GM23338 (cell line): ENCODE data around the gene TPGS1. TPM values are rescaled to one million over a fixed set of nuclear protein-coding genes. Genes with fewer than 3 reads are reported as not detected.

Experiments
- ATAC-seq: fragments of 200-7000 bp; cut with Tn5 transposase; 3 replicates; pipeline ENCODE4 v1.9.1; 2020
- DNase-seq: peaks from one replicate; pipeline ENCODE4 v3.0.0-alpha.2; 2015; ENCODE audit warnings: low spot score
- H2AFZ ChIP-seq: fragments of 200-600 bp; sonication (generic); 2 replicates; pipeline ENCODE4 v1.8.0; 2016; ENCODE audit warnings: antibody characterized with exemption, mild to moderate bottlenecking, moderate library complexity
- H3F3A ChIP-seq: fragments of 200-600 bp; sonication (generic); replicated peaks from 2 replicates; pipeline ENCODE4 v1.8.0; 2017; ENCODE audit warnings: antibody characterized with exemption, mixed run types, low read depth
- H3K27ac ChIP-seq: fragments of 200-600 bp; sonication (generic); 2 replicates; pipeline ENCODE4 v1.6.1; 2016; ENCODE audit warnings: low read depth
- H3K27me3 ChIP-seq: fragments of 200-600 bp; sonication (generic); 2 replicates; pipeline ENCODE4 v1.8.0; 2016; ENCODE audit warnings: mild to moderate bottlenecking, mixed run types, moderate library complexity; ENCODE audit not compliant: insufficient read depth
- H3K36me3 ChIP-seq: fragments of 200-600 bp; sonication (generic); 2 replicates; pipeline ENCODE4 v1.8.0; 2016; ENCODE audit warnings: mild to moderate bottlenecking; ENCODE audit not compliant: insufficient read depth
- H3K4me1 ChIP-seq: fragments of 200-600 bp; sonication (generic); 2 replicates; pipeline ENCODE4 v1.8.0; 2016; ENCODE audit warnings: mild to moderate bottlenecking, moderate library complexity; ENCODE audit not compliant: insufficient read depth
- H3K4me2 ChIP-seq: fragments of 200-600 bp; sonication (generic); 2 replicates; pipeline ENCODE4 v1.7.1; 2017; ENCODE audit warnings: mixed run types
- H3K4me3 ChIP-seq: fragments of 200-600 bp; sonication (generic); 2 replicates; pipeline ENCODE4 v1.6.1; 2016; ENCODE audit warnings: mixed run types
- H3K79me2 ChIP-seq: fragments of 200-600 bp; sonication (generic); replicated peaks from 2 replicates; pipeline ENCODE4 v1.8.0; 2017; ENCODE audit warnings: mild to moderate bottlenecking; ENCODE audit not compliant: insufficient read depth
- H3K9me2 ChIP-seq: fragments of 200-600 bp; sonication (generic); 2 replicates; pipeline ENCODE4 v1.8.0; 2017; ENCODE audit not compliant: insufficient read depth
- H4K20me1 ChIP-seq: fragments of 200-600 bp; sonication (generic); replicated peaks from 2 replicates; pipeline ENCODE4 v1.8.0; 2017; ENCODE audit warnings: mild to moderate bottlenecking; ENCODE audit not compliant: insufficient read depth
- H3K27ac Mint-ChIP-seq: 2 replicates; pipeline ENCODE4 v1.8.0; 2020; ENCODE audit warnings: inconsistent platforms, mild to moderate bottlenecking, moderate library complexity, mixed read lengths
- H3K27me3 Mint-ChIP-seq: 3 replicates; pipeline ENCODE4 v1.8.0; 2022; ENCODE audit warnings: low read depth, mild to moderate bottlenecking, moderate library complexity, mixed read lengths, inconsistent platforms; ENCODE audit not compliant: insufficient read depth, poor library complexity
- H3K36me3 Mint-ChIP-seq: 3 replicates; pipeline ENCODE4 v1.8.0; 2021; ENCODE audit warnings: low read depth, mild to moderate bottlenecking, inconsistent platforms, moderate library complexity, mixed read lengths
- H3K4me1 Mint-ChIP-seq: 3 replicates; pipeline ENCODE4 v1.8.0; 2020; ENCODE audit warnings: mild to moderate bottlenecking, inconsistent platforms, mixed read lengths
- H3K4me3 Mint-ChIP-seq: 3 replicates; pipeline ENCODE4 v1.8.0; 2021; ENCODE audit warnings: moderate library complexity, mild to moderate bottlenecking, inconsistent platforms, mixed read lengths
- H3K9me3 Mint-ChIP-seq: 3 replicates; pipeline ENCODE4 v1.8.0; 2020; ENCODE audit warnings: moderate library complexity, mild to moderate bottlenecking, inconsistent platforms, mixed read lengths
- CREB1 ChIP-seq: fragments of 250-450 bp; sonication (Bioruptor Pico); IDR thresholded peaks from 2 replicates; pipeline ENCODE4 v1.5.0; 2020; ENCODE audit warnings: low read depth, mild to moderate bottlenecking, moderate library complexity
- CTCF ChIP-seq, 2 experiments: fragments of 200-600 bp in 1 of 2; sonication (generic) in 1 of 2; conservative IDR thresholded peaks; 2 replicates each; pipeline versions ENCODE4 v1.5.1 to v1.6.1; 2016 to 2017; ENCODE audit warnings: antibody characterized with exemption in 2 of 2, low read depth in 2 of 2, mild to moderate bottlenecking in 2 of 2, moderate library complexity in 1 of 2
- EZH2 ChIP-seq: fragments of 200-600 bp; sonication (generic); IDR thresholded peaks from one replicate; pipeline ENCODE4 v1.8.0; 2017; ENCODE audit warnings: antibody characterized with exemption, mild to moderate bottlenecking, low read depth; ENCODE audit not compliant: unreplicated experiment
- EZH2phosphoT487 ChIP-seq: fragments of 200-600 bp; sonication (generic); IDR thresholded peaks from one replicate; pipeline ENCODE4 v1.8.1; 2018; ENCODE audit warnings: antibody characterized with exemption; ENCODE audit not compliant: unreplicated experiment
- NANOG ChIP-seq: IDR thresholded peaks from 2 replicates; pipeline ENCODE4 v1.6.1; 2016; ENCODE audit warnings: antibody characterized with exemption, borderline replicate concordance
- POLR2AphosphoS5 ChIP-seq: IDR thresholded peaks from 2 replicates; pipeline ENCODE4 v1.6.1; 2016; ENCODE audit warnings: antibody characterized with exemption, low read depth
- REST ChIP-seq: IDR thresholded peaks from one replicate; pipeline ENCODE4 v1.6.1; 2018; ENCODE audit warnings: antibody characterized with exemption; ENCODE audit not compliant: unreplicated experiment
- STAT1 ChIP-seq: IDR thresholded peaks from one replicate; pipeline ENCODE4 v1.6.1; 2016; ENCODE audit warnings: antibody characterized with exemption; ENCODE audit not compliant: unreplicated experiment
- ZNF331 ChIP-seq: fragments of 250-450 bp; sonication (Bioruptor Pico); IDR thresholded peaks from 2 replicates; pipeline ENCODE4 v1.5.0; 2020; ENCODE audit warnings: low read depth, mild to moderate bottlenecking, moderate library complexity
- ZNF462 ChIP-seq: fragments of 250-450 bp; sonication (Bioruptor Pico); IDR thresholded peaks from 2 replicates; pipeline ENCODE4 v1.5.0; 2020; ENCODE audit warnings: mild to moderate bottlenecking, moderate library complexity
- polyA plus RNA-seq: library from polyadenylated mRNA; unstranded; fragments of >200 nt; fragmentation: Nextera tagmentation; extraction: Ambion mirVana; gene quantifications from 2 replicates; pipeline ENCODE4 v1.2.1, GENCODE V29; 2016
- total RNA-seq: library from RNA; depleted of rRNA; stranded (reverse); fragments of >200 nt; shearing (Covaris generic); gene quantifications from 2 replicates; pipeline ENCODE4 v1.2.3, GENCODE V29; 2014

The TPGS1 gene
- total and polyA plus RNA-seq, 2 experiments from 2014 or later, result 11.9 to 38.4 TPM

- no peaks in the 10 kb centered on the region for H3K36me3 Mint-ChIP-seq
- H3K4me1 ChIP-seq, result no peaks in the 10 kb centered on the region
- H3K4me2 ChIP-seq, result no peak overlapping the region
- peaks cover under 1% of the 10 kb centered on the region; the same call in 2 of the 3 replicates for H3K9me3 Mint-ChIP-seq
- no peak overlapping the region for H3K27ac ChIP-seq
- no peak for ATAC-seq
- no peak for DNase-seq
- no peak overlapping the region for H3K27ac Mint-ChIP-seq
- no peaks in the 10 kb centered on the region for H3K9me2 ChIP-seq
- no peaks in the 10 kb centered on the region for H4K20me1 ChIP-seq
- H3F3A ChIP-seq, result no peaks in the 10 kb centered on the region
- H3K79me2 ChIP-seq, result no peaks in the 10 kb centered on the region
- H3K4me1 Mint-ChIP-seq, result no peaks in the 10 kb centered on the region
- no peaks in the 10 kb centered on the region for H3K27me3 ChIP-seq
- H3K36me3 ChIP-seq, result no peaks in the 10 kb centered on the region
- no peak overlapping the region for H3K4me3 ChIP-seq
- no peak overlapping the region; the same call in 2 of the 3 replicates for H3K4me3 Mint-ChIP-seq
- H3K27me3 Mint-ChIP-seq, result peaks cover 10% of the 10 kb centered on the region
- TF ChIP-seq EZH2phosphoT487 (no peak), ZNF331 (CRISPR knock-in tag) (no peak), NANOG (no peak), POLR2AphosphoS5 (no peak)
- H2AFZ ChIP-seq, result no peak overlapping the region
Observed at GRCh38 chr19:469833-470232, 37.5 kb upstream of the TPGS1 start.

GRCh38 chr19:470701-471100, 36.6 kb upstream of the TPGS1 start:
- ATAC-seq (peak; percentile 22; the same call in 2 of the 3 replicates), DNase-seq (no peak)
- Mint-ChIP-seq H3K9me3 (no peaks in the 10 kb centered on the region; the same call in 2 of the 3 replicates), H3K36me3 (no peaks in the 10 kb centered on the region), H3K27ac (no peak overlapping the region), H3K4me3 (no peak overlapping the region), H3K4me1 (no peaks in the 10 kb centered on the region), H3K27me3 (peaks cover 10% of the 10 kb centered on the region)
- Histone ChIP-seq H3K79me2 (no peaks in the 10 kb centered on the region), H3F3A (no peaks in the 10 kb centered on the region), H3K4me2 (no peak overlapping the region), H3K36me3 (no peaks in the 10 kb centered on the region), H3K9me2 (no peaks in the 10 kb centered on the region), H4K20me1 (no peaks in the 10 kb centered on the region), H2AFZ (no peak overlapping the region), H3K27me3 (no peaks in the 10 kb centered on the region), H3K4me3 (no peak overlapping the region), H3K4me1 (no peaks in the 10 kb centered on the region), H3K27ac (no peak overlapping the region)
- TF ChIP-seq ZNF462 (CRISPR knock-in tag) (no peak), NANOG (no peak), STAT1 (no peak), POLR2AphosphoS5 (no peak), CREB1 (CRISPR knock-in tag) (no peak), REST (no peak), EZH2 (no peak), EZH2phosphoT487 (no peak), CTCF (conservative IDR thresholded peaks at IDR 0.05; ENCODE audit: low read depth in 2 of 2) (no peak)
